Glomerular visceral epithelial cell (primary cell): ENCODE measurements around the gene PRDM12.

ENCODE experiments used
- DNase-seq: peaks from one replicate; pipeline ENCODE4 v3.0.0-alpha.2; 2016; ENCODE audit errors: extremely low spot score

PRDM12 gene

DNA sequence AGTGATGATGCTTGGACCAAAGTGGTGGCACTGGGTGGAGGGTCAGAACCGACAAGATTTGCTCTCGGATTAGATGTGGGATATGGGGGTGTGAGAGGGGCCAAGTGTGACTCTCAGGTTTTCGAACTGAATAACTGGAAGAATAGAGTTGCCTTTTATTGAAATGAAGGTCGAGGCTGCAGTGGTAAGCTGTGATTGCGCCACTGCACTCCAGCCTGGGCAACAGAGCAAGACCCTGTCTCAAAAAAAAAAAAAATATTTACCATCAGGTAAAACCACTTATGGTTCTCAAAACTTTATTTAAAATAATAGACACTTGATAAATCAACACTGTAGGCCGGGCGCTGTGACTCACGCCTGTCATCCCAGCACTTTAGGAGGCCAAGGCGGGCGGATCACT is 56.4 kb downstream of the PRDM12 start:
- DNase-seq = no peak

GRCh38 chr9:130728721-130729120 is 64.3 kb downstream of the PRDM12 start:
- DNase-seq = no peak

DNA sequence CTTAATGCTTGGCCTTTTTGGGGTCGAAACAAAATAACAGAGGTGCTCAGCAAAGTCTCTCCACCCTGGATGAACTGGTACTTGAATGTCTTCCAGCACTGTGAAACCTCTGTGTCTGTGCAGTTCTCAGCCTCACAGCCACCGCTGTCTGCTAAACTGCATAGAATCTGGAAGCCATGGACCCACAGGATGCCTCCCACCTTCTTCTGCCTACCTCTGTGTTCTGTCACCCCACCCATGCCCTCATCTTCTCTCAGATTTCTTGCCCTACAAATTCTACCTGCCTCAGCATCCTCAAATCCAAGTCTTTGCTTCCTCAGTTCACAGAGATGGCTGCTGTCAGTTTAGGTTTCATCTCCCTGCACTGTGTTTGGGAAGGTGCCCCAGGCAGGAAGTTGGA is 64.8 kb downstream of the PRDM12 start:
- DNase-seq = no peak

DNA sequence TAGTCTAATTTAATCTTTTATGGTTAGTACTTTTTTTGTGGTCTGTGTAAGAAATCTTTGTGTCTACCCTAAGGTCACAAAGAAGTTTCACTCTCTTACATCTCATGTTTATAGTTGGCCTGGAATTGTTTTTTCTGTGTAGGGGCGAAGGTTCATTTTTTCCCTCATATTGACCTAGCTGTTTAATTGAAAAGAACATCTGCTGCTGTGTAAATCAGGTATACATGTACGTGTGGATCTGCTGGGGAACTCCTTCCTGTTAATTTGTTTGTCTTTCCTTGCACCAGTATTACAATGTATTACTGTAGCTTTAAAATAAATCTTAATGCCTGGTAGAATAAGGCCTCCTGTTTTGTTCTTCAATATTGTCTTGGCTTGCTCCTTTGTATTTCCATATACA is 67.0 kb downstream of the PRDM12 start:
- no peak for DNase-seq

GRCh38 chr9:130732136-130732535 is 67.7 kb downstream of the PRDM12 start:
- DNase-seq = no peak
